HG03025 (cell line): Measurements from ENCODE around the gene ENHO.

ENCODE experiments used
- ATAC-seq: cut with Tn5 transposase; IDR thresholded peaks from one replicate; pipeline ENCODE4 v1.9.1; 2021; ENCODE audit warnings: mild to moderate bottlenecking, moderate library complexity; ENCODE audit not compliant: unreplicated experiment, low FRiP score

ENHO gene

DNA sequence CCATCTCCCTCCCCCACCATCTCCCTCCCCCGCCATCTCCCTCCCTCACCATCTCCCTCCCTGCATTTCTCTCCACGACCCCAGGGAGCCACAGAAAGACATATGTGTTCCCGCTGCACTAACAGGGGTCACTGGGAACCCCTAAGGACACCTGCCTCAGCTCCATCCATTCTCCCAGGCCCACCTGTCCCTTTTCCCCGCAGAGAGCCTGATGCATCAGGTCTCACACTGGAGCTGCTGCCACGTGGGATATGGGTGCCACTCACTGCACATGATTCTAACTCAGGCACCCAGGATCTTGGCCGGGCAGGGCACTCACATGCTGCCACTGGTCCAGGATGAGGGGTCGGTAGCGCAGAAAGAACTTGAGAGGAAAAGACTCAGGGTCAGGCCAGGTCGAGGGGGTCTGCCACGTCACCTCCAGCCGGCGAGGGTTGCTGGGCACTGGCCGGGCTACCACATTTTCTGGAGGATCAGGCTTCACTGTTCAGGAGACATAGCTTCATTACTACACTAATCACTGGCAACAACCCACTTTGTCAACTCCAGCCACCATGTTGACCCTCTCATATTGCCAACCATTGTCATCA is 33.2 kb upstream of the ENHO start:
- no peak for ATAC-seq

- ATAC-seq = no peak
Observed at GRCh38 chr9:34555500-34555899, 32.7 kb upstream of the ENHO start.

DNA sequence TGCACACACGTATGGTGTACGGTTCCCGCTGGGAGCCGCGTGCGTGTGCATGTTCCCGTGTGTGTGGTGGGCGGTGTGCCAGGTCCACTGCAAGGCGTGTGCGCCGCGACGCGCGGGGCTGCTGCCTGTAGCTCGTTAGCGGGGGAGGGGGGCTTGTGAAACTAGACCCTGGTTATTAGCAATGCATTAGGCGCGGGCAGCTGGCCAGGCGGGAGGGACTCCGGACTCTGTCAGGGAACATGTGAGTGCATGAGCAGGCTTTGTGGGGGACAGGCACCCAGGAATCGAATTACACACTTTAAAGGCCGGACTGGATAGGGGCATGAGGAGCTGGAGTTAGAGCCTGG is 32.2 kb upstream of the ENHO start:
- ATAC-seq = no peak

DNA sequence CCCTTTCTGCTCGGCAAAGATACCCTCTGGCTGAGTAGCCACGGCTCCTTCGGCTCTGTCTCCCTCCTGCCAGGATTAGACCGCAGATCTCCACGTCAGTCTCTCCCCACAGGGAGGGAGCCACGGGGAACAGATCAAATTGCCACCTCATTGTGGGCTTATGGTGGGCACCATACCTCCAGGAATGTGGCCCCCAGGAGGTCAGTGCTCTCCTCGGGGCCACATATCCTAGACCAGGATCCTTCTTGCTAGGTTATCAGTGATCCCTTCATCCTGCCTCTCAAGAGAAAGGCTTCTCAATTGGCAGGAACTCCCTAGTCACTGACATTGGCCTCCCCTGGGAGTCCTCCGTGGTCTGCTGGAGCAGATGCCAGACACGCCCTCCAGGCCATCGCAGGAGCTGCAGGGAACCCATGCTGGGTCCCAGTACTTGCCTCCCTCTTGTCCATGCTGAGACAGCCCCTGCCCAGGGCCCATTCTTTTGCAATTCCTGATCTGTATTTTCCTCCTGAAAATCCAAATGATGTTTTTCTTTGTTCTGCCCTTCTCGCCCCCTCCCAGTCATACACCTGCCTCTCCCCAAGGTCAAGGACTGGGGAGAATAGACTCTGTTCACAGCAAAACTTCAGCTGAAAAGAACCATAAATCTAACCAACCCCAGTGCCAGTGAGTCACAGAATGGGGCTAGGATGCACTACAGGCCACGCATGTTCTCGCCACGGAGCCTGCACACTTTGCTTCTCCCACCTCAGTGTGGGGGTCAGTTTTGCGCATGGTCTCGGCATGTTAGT is 31.6 kb upstream of the ENHO start:
- ATAC-seq = no peak

DNA sequence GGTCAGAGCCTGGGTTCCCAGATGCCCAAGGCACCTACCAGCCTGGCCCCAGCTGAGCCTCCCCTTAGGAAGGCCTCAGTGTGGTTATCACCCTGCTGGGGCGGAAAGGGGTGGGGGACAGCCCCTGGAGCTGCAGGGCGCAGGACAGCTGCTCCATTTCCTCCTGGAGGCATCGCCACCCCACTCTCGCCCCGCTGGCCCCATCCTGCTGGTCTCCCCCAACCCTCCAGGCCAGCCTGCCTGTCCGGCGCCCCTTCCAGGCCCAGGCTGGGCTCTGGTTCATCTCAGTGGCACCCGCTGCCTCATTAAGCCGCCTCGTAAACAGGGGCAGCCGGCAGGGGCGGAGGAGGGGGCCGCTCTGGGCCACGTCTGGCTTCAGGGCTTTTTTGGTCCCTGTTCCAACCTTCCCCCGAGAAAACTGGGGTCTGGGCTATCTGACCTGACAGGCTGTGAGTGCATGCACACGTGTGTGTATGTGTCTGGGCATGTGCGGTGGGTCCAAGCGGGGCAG is 30.8 kb upstream of the ENHO start:
- ATAC-seq = no peak

DNA sequence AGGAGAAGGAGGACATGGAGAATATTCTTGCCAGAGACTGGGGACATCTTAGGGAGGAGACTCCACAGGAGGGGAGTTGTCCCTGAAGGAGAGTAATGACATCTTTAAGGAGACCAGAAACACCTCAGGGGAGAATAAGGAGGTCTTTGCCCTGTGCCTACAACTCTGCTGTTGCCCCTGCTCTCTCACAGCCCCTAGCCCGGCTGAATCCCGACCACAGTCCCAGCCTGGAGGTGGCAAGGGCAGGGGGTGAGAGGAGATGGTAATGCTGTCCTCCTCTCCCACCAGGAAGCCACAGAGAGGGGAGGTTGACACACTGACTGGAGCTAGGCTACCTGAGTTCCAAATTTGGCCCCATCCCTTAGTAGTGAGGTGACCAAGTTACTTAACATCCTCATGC is 30.2 kb upstream of the ENHO start:
- no peak for ATAC-seq

- no peak for ATAC-seq
Observed at GRCh38 chr9:34552606-34552981, 29.8 kb upstream of the ENHO start.

- no peak for ATAC-seq
Observed at GRCh38 chr9:34551751-34552605, 29.2 kb upstream of the ENHO start.

- no peak for ATAC-seq
Observed at GRCh38 chr9:34550681-34551270, 28.0 kb upstream of the ENHO start.

GRCh38 chr9:34550016-34550680 is 27.4 kb upstream of the ENHO start:
- ATAC-seq = no peak

DNA sequence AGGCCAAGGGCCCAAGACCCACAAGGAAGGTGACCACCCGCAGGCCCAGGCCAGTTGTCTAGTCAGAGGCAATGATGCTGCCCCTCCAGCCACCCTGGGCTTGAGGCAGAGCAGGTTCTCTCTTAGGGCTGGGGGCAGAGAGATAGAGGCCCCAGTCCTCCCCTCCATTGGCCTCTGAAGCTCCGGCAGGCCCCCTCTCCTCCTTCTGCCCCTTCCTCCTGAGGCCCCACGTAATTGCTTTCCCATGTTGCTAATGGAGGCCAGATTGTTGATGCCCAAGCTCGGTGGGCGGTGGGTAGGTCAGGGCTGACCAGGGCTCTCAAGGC is 26.6 kb upstream of the ENHO start:
- ATAC-seq = no peak

- ATAC-seq = no peak
Observed at GRCh38 chr9:34547960-34548611, 25.3 kb upstream of the ENHO start.

GRCh38 chr9:34546834-34547827 is 24.3 kb upstream of the ENHO start:
- ATAC-seq = no peak

DNA sequence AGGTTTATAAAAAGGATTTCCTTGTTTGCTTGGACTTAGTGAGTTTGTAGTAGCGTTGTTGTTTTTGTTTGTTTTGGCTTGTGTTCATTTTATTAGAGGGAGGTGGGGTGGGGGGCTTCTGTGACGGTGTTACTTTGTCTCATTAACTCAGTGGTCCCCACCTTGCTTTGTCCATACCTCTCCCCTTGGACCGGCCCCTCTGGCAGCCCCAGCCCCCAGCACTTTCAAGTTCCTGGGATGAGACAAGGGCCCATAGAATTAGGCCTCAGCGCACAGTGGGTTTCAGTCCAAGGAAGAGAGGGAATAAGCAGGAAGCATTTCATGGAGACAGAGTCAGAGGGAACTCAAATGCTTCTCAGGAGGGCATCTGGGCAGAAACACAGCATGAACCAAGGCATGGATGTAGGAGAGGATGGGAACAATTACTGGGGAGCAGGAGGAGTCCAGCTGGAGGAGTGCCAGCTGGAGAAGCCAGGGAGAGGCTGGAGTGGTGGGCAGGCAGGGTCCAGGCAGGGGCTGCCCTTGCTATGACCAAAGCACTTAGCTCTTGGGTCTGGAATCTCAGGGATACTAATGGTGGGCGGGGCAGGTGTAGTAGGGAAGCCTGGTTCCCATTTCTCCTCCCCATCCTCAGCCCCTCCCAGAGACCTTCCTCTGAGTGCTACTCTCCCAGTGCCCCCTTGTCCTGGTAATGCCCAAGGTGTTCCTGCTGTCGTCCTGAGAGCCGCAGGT is 23.5 kb upstream of the ENHO start:
- ATAC-seq = no peak

DNA sequence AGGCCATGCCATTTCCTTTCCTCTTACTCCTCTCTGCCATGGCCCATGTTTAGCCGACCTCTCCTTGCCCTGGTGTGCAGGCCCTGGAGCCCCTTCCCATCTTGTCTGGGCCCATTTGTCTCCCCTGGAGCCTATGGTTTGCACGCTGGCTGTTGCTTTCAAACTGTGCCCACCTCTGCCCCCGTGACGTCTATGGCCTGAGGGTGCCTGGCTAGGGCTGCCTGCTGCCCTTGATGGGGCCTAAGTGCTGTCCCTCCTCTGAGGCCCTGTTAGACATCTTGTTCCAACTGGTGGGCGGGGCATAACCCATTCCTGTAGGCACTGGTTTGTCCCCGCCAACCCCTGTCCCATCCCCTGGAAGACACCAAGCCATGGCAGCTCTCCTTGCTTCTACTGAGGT is 22.7 kb upstream of the ENHO start:
- ATAC-seq = no peak

GRCh38 chr9:34544035-34544434 is 21.2 kb upstream of the ENHO start:
- no peak for ATAC-seq

- ATAC-seq = no peak
Observed at GRCh38 chr9:34541540-34541939, 18.8 kb upstream of the ENHO start.

DNA sequence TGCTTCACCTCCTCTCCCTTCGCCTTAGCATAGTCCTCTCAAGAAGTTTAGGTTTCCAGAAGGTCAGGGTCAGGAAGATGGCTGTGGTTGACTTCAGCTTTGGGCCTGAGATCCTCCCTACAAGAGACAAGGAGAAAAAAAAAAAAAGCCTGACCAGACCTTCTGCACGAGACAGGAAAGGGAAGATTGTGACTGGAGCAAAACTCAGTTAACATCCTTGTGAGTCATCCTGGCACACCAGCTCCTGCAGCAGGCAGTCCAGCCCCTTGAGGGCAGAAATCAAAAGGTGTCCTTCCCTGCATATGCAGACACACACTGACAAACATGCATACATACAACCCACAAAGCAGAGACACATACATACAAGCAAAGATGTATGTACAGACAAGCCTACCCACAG is 18.0 kb upstream of the ENHO start:
- ATAC-seq = no peak
